Stimulated activated CD4-positive, alpha-beta T cell treated with anti-CD3 and anti-CD28 coated beads, Interleukin-4, amount 100 ng/mL, for 24 hours (primary cell): ENCODE measurements around the gene C14orf93.
"Not testable (repeated sequence)": the region's sequence is repeated elsewhere in the genome, so short reads cannot be mapped to it uniquely, and the experiment has no call there.

Source experiments
- DNase-seq: peaks from one replicate; pipeline ENCODE4 v3.0.0-alpha.2; 2020

Gene C14orf93

DNA sequence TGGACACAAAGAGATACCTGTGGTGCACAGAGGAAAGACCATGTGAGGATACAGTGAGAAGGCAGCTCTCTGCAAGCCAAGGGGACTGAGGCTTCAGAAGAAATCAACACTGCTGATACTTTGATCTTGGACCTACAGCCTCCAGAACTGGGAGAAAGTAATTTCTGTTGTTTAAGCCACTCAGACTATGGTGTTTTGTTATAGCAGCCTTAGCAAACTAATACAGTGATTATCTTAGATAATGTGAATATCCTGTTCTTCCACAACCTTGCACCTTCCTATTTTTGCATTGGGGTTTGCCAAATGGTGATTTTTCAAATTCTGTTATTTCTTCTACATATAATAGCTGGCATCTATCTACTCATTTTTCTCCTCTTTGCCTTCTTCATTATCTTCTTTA is 8.2 kb upstream of the C14orf93 start:
- no peak for DNase-seq

GRCh38 chr14:23017091-23017490 is 7.1 kb upstream of the C14orf93 start:
- no peak for DNase-seq

DNA sequence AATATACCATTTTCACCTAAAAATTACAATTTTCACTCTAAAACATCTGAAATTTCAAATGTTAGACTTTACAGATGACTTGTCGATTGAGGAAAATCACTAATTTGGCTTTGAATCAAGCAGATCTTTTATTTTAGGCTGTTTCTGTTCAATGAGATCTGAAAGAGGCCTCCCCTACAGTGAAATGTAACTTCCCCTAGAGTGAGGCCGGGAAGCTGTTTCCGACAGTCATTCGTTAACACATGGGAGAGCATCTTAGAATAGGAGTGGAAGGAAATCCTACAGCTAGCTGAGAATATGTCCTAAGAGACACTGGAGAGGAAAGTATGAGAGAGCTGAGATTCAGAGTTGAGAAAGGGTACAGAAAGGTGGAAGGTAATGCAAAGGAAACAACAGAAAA is 5.7 kb upstream of the C14orf93 start:
- no peak for DNase-seq

DNA sequence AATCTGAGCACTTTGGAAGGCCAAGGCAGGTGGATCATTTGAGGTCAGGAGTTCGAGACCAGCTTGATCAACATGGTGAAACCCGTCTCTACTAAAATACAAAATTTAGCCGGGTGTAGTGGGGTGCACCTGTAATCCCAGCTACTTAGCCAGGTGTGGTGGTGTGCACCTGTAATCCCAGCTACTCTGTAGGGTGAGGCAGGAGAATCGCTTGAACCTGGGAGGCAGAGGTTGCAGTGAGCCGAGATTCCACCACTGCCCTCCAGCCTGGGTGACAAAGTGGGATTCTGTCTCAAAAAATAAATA is 3.8 kb upstream of the C14orf93 start:
- DNase-seq, result not testable (repeated sequence)

DNA sequence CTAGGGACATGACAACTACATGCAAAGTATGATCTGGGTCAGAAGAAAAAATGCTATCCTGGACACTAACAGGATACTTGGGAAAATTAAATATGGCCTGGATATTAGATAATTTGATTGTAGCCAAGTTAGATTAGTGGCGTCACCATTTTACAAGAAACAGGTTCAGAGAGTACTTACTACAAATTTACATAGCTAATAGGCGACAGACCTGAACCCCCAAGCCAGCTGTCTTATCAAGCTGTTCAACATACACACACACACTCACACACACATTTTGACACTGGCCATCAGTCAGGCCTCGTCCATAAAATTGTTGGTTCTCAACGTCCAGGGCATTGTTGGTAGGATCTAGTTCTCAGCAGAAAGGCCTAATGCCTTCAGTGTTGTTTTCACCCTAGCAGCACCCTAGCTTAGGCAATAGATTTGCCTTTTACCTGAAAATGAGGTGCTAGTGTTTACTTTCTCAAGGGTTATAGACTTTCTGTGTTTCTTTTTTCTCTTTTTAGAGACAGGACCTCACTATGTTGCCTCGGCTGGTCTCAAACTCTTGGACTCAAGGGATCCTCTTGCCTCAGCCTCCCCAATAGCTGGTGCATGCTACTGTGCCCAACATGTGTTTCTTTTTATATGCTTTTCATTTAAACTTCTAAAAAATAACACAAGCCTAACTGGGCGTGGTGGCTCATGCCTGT is 3.3 kb upstream of the C14orf93 start:
- DNase-seq, result no peak

DNA sequence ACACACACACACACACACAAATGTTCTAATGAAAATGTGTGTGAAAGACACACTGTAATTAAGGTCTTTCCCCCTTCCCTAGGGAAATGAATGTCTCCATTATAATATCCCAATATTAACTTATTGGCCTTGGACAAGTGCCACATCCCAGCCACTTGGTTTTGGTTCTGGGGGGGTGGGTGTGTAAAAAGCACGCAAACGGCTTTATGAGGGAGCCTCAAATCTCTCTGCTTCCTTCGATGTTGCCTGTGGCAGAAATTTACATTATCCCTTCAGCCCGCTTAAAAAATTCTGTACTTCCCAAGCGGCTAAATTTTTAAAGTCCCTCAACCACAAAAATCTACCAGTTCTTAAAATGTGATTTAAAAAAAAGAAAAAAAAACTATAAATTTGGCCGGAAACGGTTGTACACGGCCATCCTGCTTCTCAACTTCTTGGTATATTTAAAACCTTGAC is 432 bp downstream of the C14orf93 start:
- DNase-seq, result no peak

GRCh38 chr14:23008831-23009230 is 1.1 kb downstream of the C14orf93 start:
- no peak for DNase-seq

GRCh38 chr14:23006544-23007419 is 3.2 kb downstream of the C14orf93 start:
- peak; percentile 98 for DNase-seq

- no peak for DNase-seq
Observed at GRCh38 chr14:23006188-23006534, 3.8 kb downstream of the C14orf93 start.

GRCh38 chr14:23005451-23006187 is 4.3 kb downstream of the C14orf93 start:
- DNase-seq, result no peak

GRCh38 chr14:23004274-23004673 is 5.7 kb downstream of the C14orf93 start:
- not testable (repeated sequence) for DNase-seq

DNA sequence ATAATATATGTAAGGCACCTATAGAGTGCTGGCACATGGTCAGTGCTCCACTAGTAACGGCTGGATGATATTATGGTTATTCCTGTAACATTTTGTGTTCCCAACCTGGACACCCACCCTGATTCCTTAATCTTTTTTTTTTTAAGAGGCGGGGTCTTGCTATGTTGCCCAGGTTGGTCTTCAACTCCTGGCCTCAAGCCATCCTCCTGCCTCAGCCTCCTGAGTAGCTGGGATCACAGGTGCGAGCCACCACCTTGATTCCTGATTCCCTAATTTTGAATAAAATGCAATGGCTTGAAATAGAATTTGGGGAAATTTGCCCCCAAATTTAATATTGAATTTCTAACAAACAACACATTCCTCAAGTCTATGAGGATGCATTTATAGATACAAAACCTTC is 7.4 kb downstream of the C14orf93 start:
- DNase-seq, result no peak

DNA sequence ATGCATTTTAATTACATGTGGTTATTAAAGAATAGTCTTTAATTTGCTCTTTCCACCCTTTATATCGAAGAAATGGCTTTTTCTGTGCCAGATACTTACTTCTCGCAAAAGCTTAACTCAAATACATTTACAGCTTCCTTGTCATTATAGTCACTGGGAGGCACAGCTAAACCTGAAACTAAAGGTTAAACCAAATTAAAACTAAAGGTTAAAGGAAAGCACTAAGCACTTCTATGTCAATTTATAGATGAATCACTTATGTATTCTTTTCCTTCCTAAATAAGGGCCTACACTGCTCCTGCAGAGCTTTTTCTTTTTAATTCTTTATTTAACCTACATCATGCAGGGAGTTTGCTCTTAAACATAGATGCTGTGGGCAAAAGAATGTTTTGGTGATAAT is 9.1 kb downstream of the C14orf93 start:
- DNase-seq, result no peak

DNA sequence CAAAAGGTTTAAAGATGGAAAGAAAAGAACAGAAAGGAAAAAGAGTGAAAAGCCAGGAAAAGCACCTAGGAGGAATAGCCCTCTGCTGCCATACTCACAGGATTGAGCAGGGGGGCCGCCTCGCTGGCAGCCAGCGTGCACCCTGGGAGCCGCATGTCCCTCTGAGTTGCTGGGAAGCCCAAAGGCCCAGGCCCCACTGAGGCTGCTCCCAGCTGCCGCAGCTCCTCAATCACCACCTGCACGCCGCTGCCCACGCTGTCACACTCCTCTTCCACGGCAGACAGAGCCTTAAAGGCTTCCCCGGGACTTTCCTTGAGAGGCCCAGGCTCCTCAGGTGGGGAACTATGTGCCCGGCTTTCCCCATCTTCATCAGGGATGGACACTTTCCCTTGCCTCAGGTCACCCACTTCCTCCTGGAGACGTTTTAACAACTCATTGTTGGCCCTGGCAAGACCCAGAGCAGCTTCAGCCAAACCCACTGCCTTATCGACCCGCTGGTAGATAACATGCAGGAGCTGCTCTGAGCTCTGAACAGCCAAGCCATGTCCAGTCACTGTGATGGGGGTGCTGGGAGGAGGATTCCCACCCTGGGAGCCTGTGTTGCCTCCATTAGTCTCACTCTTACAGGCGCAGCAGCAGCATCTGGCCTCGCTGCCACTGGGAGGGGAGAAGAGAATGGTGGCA is 11.5 kb downstream of the C14orf93 start:
- DNase-seq, result no peak

DNA sequence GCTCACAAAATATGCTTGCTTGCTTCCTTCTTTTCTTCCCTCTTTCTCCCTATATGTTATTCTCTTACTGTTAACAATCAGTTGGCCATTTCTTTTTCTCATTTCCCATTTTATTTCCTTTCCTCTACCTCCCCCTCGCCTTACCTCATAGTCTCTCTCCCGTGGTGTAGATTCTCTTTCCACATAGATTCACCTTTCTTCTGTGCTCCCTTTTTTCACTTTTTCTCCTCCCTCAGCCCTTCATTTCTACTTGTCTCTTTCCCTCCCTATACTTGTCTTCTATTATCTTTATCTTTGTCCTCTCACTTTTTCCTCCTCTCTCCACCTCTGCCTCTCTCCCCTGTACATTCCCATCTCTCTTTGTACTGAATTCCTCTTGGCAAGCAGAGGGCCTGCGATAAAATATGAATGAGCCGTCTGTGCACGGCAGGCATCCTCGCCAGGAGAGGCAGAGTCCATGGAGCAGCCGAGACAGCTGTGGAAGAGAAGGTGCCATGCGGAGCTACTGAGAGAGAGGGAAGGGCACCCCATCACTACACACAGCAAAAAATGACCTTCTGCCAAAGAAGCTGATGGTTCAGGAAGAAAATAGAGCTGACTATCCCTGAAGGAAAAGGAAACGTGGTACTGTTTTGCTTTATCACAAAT is 12.1 kb downstream of the C14orf93 start:
- DNase-seq, result no peak

DNA sequence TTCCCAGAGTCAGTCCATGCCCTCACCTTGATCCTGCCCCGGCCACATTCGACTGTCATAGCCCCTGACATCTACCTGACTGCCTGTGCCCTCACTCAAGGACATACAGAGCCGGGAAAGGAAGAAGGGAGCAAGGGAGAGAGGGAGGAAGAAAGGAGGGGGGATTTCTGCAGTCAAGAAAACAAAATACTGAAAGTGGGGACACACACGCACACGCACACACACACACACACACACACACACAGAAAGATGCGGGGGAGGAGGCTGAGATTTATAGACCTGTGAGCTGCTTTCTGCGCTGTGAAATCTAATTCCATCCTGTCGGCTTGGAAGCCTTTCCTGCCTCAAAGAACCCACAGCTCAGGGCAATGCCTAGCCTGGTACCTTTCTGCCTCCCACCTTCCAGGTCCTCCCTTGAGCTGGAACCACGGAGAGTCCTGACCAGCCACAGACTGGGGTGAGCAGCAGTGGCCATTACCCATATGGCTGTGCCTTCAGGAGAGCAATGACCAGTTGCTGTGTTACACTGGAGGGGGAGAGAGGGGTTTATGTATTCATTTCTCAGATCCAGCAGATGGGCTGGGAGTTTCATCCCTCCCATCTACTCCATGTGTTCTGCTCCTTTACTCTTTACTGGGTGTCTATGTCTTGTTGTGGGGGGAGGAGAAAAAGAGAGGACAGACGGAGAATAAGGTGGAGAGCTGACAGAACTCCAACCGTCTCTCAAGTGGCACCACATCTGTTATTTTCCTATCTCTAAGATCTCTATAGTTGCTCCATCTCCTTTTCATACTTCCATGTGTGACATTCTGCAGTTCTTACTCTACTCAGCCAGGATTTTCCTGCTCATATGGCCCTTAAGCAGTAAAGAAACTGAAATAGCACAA is 12.9 kb downstream of the C14orf93 start:
- DNase-seq, result no peak

GRCh38 chr14:22995889-22996625 is 13.9 kb downstream of the C14orf93 start:
- DNase-seq, result no peak

DNA sequence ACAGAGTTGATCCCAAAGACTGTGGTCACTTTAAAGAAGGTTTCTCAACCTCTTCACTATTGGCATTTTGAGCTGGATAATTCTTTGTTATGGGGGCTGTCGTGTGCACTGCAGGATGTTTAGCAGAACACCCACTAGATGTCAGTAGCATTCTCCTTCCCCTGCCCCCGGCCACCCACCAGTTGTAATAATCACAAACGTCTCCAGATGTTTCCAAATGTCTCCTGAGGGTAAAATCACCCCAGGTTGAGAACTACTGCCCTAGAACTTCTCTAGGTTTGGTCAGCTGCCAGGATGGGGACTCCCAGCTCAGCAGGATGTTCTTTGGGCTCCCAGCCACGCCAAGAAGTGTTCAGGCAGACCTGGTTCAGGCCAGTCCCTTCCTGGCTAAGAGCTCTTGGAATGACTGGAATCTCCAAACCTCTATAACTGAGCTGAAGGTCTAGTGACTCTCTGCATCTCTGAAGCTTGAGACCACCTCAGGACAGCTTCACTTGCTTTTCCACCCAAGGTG is 15.1 kb downstream of the C14orf93 start:
- DNase-seq, result peak; percentile 44

GRCh38 chr14:22993517-22993916 is 16.4 kb downstream of the C14orf93 start:
- DNase-seq, result no peak

GRCh38 chr14:22991852-22992251 is 18.1 kb downstream of the C14orf93 start:
- DNase-seq, result no peak

GRCh38 chr14:22987291-22987690 is 22.7 kb downstream of the C14orf93 start:
- DNase-seq, result no peak
